Spinal cord (tissue), 10 donors: ENCODE results near the gene PDCD6IP. TPM values are rescaled to one million over a fixed set of nuclear protein-coding genes. Genes with fewer than 3 reads are reported as not detected.

Experiments used
- DNase-seq, 6 donors: peaks; one replicate each; pipeline versions ENCODE4 v3.0.0 to v3.0.0-alpha.2; 2013 to 2015; ENCODE audit warnings: low spot score in 6 of 6, low read depth in 4 of 6
- H3K27ac ChIP-seq: one replicate; pipeline ENCODE4 v1.5.1; 2013; ENCODE audit warnings: low read depth, low read length, control low read depth
- H3K27me3 ChIP-seq: one replicate; pipeline ENCODE4 v1.6.1; 2013; ENCODE audit warnings: low read length; ENCODE audit not compliant: control insufficient read depth, insufficient read depth
- H3K36me3 ChIP-seq: one replicate; pipeline ENCODE4 v1.6.1; 2013; ENCODE audit warnings: low read length; ENCODE audit not compliant: control insufficient read depth, insufficient read depth
- H3K4me1 ChIP-seq: one replicate; pipeline ENCODE4 v1.6.1; 2013; ENCODE audit warnings: low read length; ENCODE audit not compliant: control insufficient read depth, insufficient read depth
- H3K4me3 ChIP-seq: one replicate; pipeline ENCODE4 v1.5.1; 2013; ENCODE audit warnings: low read depth, low read length, control low read depth
- H3K9me3 ChIP-seq: one replicate; pipeline ENCODE4 v1.6.1; 2013; ENCODE audit warnings: low read length; ENCODE audit not compliant: control insufficient read depth, insufficient read depth
- WGBS: methylation state at CpG from one replicate; pipeline ENCODE4 v1.1.5; 2013; ENCODE audit warnings: missing lambda C conversion rate; ENCODE audit not compliant: insufficient coverage; 5-methylcytosine and 5-hydroxymethylcytosine counted together
- polyA plus RNA-seq, 2 donors: library from polyadenylated mRNA; unstranded; fragments of 120-200 nt; gene quantifications; one replicate each; pipeline ENCODE4 v1.2.1, GENCODE V29; 2013; ENCODE audit not compliant: insufficient read length in 2 of 2
- total RNA-seq, 2 donors: library from RNA; depleted of rRNA in 1 of 2; stranded (reverse); fragments of 120-200 nt in 1 of 2; fragments of >200 nt in 1 of 2; gene quantifications; one replicate each; pipeline versions ENCODE4 v1.2.3 to v1.2.4, GENCODE V29; 2013 to 2014
- donor health status: healthy.

Gene PDCD6IP
- total and polyA plus RNA-seq, 4 donors: 111 to 155 (median 144) TPM

DNA sequence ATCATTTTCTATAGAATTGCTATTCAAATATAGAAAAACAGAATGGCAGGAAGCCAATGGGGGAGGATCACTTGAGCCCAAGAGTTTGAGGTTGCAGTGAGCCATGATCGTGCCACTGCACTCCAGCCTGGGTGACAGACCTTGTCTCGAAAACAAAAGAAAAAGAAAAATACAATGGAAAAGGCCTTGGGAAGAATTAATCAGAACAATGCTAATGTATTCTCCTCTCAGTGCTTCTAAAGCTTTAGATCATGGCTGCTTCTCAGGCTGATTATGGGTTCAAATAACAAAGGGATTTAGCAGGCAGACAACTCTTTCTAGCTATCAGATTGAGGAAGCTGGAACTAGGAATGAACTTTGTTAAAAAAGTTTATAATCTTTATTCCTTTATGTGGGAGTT, 115.8 kb downstream of the PDCD6IP start:
- no peaks in the 10 kb centered on the region for H3K36me3 ChIP-seq
- no peak for DNase-seq
- no peak overlapping the region for H3K4me3 ChIP-seq

DNA sequence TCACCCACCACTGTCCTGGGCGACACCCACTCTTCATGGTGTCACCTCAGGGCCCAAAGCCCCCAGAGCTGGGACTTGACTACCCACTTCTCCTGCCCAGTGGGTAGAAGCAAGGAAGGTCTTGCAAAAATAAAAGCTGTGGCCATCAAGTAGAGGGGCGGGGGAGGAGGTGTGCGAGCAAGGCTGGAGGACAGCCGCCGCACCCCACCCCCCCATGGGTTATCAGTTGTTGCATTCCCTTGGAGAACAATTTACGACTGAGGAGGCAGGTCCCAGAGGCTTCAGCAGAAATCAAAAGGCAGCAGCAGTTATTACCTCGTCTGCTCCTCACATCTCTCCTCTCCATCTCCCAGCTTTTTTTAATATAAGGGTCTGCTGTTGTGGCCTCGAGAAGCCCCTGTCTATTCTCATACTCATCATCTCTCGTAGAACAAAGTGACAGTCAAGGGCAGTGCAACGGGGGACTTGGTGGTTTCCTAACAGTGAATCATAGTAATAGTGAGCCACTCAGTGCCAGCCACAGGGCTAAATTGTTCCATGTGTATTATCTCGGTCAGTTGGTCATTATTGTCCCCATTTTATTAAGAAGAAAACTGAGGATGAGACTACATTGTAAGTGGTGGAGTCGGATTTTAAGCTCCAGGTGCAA, 116.4 kb downstream of the PDCD6IP start:
- Histone ChIP-seq H3K4me1 (peaks cover 19% of the 10 kb centered on the region), H3K27ac (no peak overlapping the region), H3K4me3 (no peak overlapping the region), H3K9me3 (no peaks in the 10 kb centered on the region), H3K36me3 (no peaks in the 10 kb centered on the region), H3K27me3 (no peaks in the 10 kb centered on the region)
- no peak for DNase-seq
- 69% methylated on average over 6 of the region's 12 CpGs for WGBS

More for the DNA sequence above, 115.8 kb downstream of the PDCD6IP start:
- 67% methylated on average over 1 of the region's 2 CpGs for WGBS
- Histone ChIP-seq H3K4me1 (peaks cover 16% of the 10 kb centered on the region), H3K9me3 (no peaks in the 10 kb centered on the region), H3K27ac (no peak overlapping the region), H3K27me3 (no peaks in the 10 kb centered on the region)

DNA sequence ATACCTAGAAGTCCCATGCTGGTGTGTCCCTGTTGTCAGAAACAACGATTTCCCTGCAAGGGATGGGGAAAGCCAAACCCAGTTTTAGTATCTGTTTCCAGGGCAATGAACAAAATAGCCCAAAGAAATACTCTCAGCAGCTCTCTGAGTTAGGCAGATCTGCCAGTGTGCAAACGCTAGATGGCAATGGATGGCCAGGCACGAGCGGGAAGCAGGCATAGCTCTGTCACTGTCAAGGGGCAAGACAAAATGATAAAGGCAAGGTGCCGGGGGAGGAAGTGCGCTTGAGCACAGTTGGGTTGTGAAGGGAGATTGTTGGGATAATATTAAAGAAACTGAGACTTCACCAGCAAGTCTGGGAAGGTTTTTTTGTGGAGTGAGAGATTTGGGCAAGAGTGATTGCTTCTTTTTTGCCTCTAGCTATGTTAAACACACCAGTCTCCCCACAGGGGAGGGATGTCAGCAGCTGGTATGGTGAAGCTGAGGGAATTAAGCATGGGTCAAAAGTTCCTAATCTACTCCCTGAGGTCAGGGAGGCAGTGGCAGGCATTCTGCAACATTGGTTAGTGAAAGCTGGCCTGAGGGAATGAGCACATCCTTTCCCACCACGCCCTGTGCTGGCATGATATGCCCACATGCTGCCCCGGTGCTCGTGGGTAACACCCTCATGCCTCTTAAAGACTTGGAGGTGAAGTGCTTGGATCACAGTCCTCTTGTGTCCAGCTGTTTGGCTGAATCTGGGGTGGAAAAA, 117.5 kb downstream of the PDCD6IP start:
- Histone ChIP-seq H3K4me3 (no peak overlapping the region), H3K27me3 (no peaks in the 10 kb centered on the region), H3K9me3 (no peaks in the 10 kb centered on the region), H3K27ac (no peak overlapping the region), H3K36me3 (no peaks in the 10 kb centered on the region), H3K4me1 (peaks cover 19% of the 10 kb centered on the region)
- 11% methylated on average over 6 of the region's 9 CpGs for WGBS
- DNase-seq: peak in 5 of 6 donors; percentile 61 to 96 (median 63)

DNA sequence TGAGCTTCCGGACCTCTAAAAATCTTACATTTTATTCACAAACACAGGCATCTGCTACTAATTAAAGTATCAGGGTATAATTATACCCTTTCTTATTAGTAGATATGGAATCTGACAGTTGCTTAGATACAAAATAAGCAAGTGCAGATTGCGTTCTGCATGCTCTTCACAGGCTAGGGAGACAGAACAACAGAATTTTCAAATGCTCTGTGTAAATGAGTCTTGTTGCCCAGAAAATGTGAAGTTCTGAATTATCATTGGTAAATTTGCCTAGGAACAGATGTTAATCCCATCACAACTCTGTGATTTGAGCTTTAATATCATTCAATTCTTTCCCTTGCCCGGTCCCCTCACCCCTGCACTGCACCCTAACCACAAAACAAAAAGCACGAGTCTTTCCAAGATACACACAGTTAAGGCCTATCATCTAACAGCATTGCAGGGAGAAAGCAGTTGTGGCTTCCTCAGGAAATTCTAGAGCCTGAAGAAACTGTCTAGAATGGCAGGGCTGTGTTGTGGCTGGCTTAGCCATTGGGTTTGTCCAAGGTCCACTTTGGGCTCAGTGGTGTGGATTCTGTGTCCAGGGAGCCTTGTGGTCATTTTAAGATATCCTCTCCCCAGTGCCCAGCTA, 119.8 kb downstream of the PDCD6IP start:
- Histone ChIP-seq H3K4me3 (no peak overlapping the region), H3K4me1 (peaks cover 19% of the 10 kb centered on the region), H3K36me3 (no peaks in the 10 kb centered on the region), H3K9me3 (no peaks in the 10 kb centered on the region), H3K27ac (no peak overlapping the region), H3K27me3 (no peaks in the 10 kb centered on the region)
- 100% methylated on average over 1 of the region's 4 CpGs for WGBS
- peak in 2 of 6 donors; percentile 50 to 57 for DNase-seq

Other genes with a start within 250 kb of the PDCD6IP start
- 100 to 1,000 TPM; 197 to 883 TPM for gene CLASP2, start 80.4 kb upstream of the PDCD6IP start, total RNA-seq
- 100 to 1,000 TPM; 235 to 300 TPM for gene CLASP2, start 80.4 kb upstream of the PDCD6IP start, polyA plus RNA-seq